ENCODE data around the gene EVI5L. TPM values are rescaled to one million over a fixed set of nuclear protein-coding genes. Genes with fewer than 3 reads are reported as not detected.

The EVI5L gene
- total and polyA plus RNA-seq, 2 donors (not counting 1 experiment from before 2014, with no cell fraction given): 10.4 to 16.5 TPM

- Histone ChIP-seq H3K27me3 (ENCODE audit: control insufficient read depth, insufficient read depth, low read length) (no peaks in the 10 kb centered on the region), H3K4me2 (ENCODE audit: extremely low read depth, insufficient read depth, low read length) (peak within 1 kb of the TSS; percentile 95), H3K4me1 (ENCODE audit: control insufficient read depth, extremely low read depth, insufficient read depth, low read length) (peaks cover 6% of the 10 kb centered on the region), H3K36me3 (ENCODE audit: control insufficient read depth, insufficient read depth, low read length) (peaks cover 7% of the 10 kb centered on the region), H3K4me3 (replicated peaks in 1 of 4; ENCODE audit: control extremely low read depth in 1 of 4, insufficient read depth in 1 of 4, low read depth in 3 of 4, low read length in 4 of 4) (peak within 1 kb of the TSS; percentile 78 to 88 (median 85)), H3K9ac (ENCODE audit: insufficient read depth, low read length) (peak within 1 kb of the TSS; percentile 88), H3K79me2 (ENCODE audit: control insufficient read depth, insufficient read depth, low read length) (peaks cover 29% of the 10 kb centered on the region), H4K20me1 (ENCODE audit: control insufficient read depth, extremely low read depth, insufficient read depth, low read length) (no peaks in the 10 kb centered on the region), H3K9me3 (ENCODE audit: control insufficient read depth, insufficient read depth, low read depth, low read length) (no peaks in the 10 kb centered on the region), H3K27ac (ENCODE audit: insufficient read depth, low read length) (peak within 1 kb of the TSS; percentile 86), H2AFZ (ENCODE audit: low read length) (peak within 1 kb of the TSS; percentile 62)
- peak; percentile 31 to 59 for TF ChIP-seq CTCF (conservative IDR thresholded peaks at IDR 0.05 in 1 of 2, IDR thresholded peaks at IDR 0.05 in 1 of 2; ENCODE audit: low read depth in 1 of 2, low read length in 2 of 2)
- no peak for TF ChIP-seq EZH2 (IDR thresholded peaks at IDR 0.05; ENCODE audit: low read length, missing control alignments)
- peak; percentile 95 to 99 for DNase-seq (ENCODE audit: low read depth in 2 of 2)
Measured at GRCh38 chr19:7903244-7904073, 73.4 kb downstream of the EVI5L start, which contains the start of gene MAP2K7. MAP2K7 (plus strand) TSS chr19:7903877; CDS start chr19:7903945, 68 bp downstream.

- H3K4me1 ChIP-seq (ENCODE audit: control insufficient read depth, extremely low read depth, insufficient read depth, low read length): peaks cover 6% of the 10 kb centered on the region
- peaks cover 29% of the 10 kb centered on the region for H3K79me2 ChIP-seq (ENCODE audit: control insufficient read depth, insufficient read depth, low read length)
- no peaks in the 10 kb centered on the region for H3K9me3 ChIP-seq (ENCODE audit: control insufficient read depth, insufficient read depth, low read depth, low read length)
- H3K4me2 ChIP-seq (ENCODE audit: extremely low read depth, insufficient read depth, low read length): peak overlapping the region; percentile 95
- no peak for DNase-seq (ENCODE audit: low read depth in 2 of 2)
- TF ChIP-seq EZH2 (IDR thresholded peaks at IDR 0.05; ENCODE audit: low read length, missing control alignments) (no peak), CTCF (conservative IDR thresholded peaks at IDR 0.05 in 1 of 2, IDR thresholded peaks at IDR 0.05 in 1 of 2; ENCODE audit: low read depth in 1 of 2, low read length in 2 of 2) (no peak)
- H3K27me3 ChIP-seq (ENCODE audit: control insufficient read depth, insufficient read depth, low read length): no peaks in the 10 kb centered on the region
- H2AFZ ChIP-seq (ENCODE audit: low read length): no peak overlapping the region
- H4K20me1 ChIP-seq (ENCODE audit: control insufficient read depth, extremely low read depth, insufficient read depth, low read length): no peaks in the 10 kb centered on the region
- peak overlapping the region; percentile 88 for H3K9ac ChIP-seq (ENCODE audit: insufficient read depth, low read length)
- peak overlapping the region; percentile 78 to 88 (median 85) for H3K4me3 ChIP-seq (replicated peaks in 1 of 4; ENCODE audit: control extremely low read depth in 1 of 4, insufficient read depth in 1 of 4, low read depth in 3 of 4, low read length in 4 of 4)
- H3K36me3 ChIP-seq (ENCODE audit: control insufficient read depth, insufficient read depth, low read length): peaks cover 12% of the 10 kb centered on the region
- H3K27ac ChIP-seq (ENCODE audit: insufficient read depth, low read length): peak overlapping the region; percentile 86
Measured at GRCh38 chr19:7904074-7905020, 74.3 kb downstream of the EVI5L start.

GRCh38 chr19:7905268-7905667, 75.2 kb downstream of the EVI5L start:
- peak overlapping the region; percentile 95 for H3K4me2 ChIP-seq (ENCODE audit: extremely low read depth, insufficient read depth, low read length)
- H3K27ac ChIP-seq (ENCODE audit: insufficient read depth, low read length): no peak overlapping the region
- DNase-seq (ENCODE audit: low read depth in 2 of 2): no peak
- no peak overlapping the region for H2AFZ ChIP-seq (ENCODE audit: low read length)
- no peaks in the 10 kb centered on the region for H3K9me3 ChIP-seq (ENCODE audit: control insufficient read depth, insufficient read depth, low read depth, low read length)
- H3K4me3 ChIP-seq (replicated peaks in 1 of 4; ENCODE audit: control extremely low read depth in 1 of 4, insufficient read depth in 1 of 4, low read depth in 3 of 4, low read length in 4 of 4): peak overlapping the region in 3 of 4 experiments; percentile 78 to 88 (median 88)
- peaks cover 29% of the 10 kb centered on the region for H3K79me2 ChIP-seq (ENCODE audit: control insufficient read depth, insufficient read depth, low read length)
- no peak for TF ChIP-seq EZH2 (IDR thresholded peaks at IDR 0.05; ENCODE audit: low read length, missing control alignments)
- no peak for TF ChIP-seq CTCF (conservative IDR thresholded peaks at IDR 0.05 in 1 of 2, IDR thresholded peaks at IDR 0.05 in 1 of 2; ENCODE audit: low read depth in 1 of 2, low read length in 2 of 2)
- peaks cover 6% of the 10 kb centered on the region for H3K4me1 ChIP-seq (ENCODE audit: control insufficient read depth, extremely low read depth, insufficient read depth, low read length)
- no peaks in the 10 kb centered on the region for H3K27me3 ChIP-seq (ENCODE audit: control insufficient read depth, insufficient read depth, low read length)
- H4K20me1 ChIP-seq (ENCODE audit: control insufficient read depth, extremely low read depth, insufficient read depth, low read length): no peaks in the 10 kb centered on the region
- peaks cover 10% of the 10 kb centered on the region for H3K36me3 ChIP-seq (ENCODE audit: control insufficient read depth, insufficient read depth, low read length)
- peak overlapping the region; percentile 20 for H3K9ac ChIP-seq (ENCODE audit: insufficient read depth, low read length)
